Heart left ventricle (tissue), 13 donors: ENCODE data around the gene IRAK4.

Source experiments
- POLR2A ChIP-seq, 2 donors: fragments of 450-650 bp; IDR thresholded peaks; one replicate each; pipeline ENCODE4 v1.6.1; 2017; ENCODE audit warnings: antibody characterized with exemption in 2 of 2, mild to moderate bottlenecking in 2 of 2, moderate library complexity in 2 of 2
- TF ChIP-seq, protein P1 (sequence below), 12 donors: fragments of 200-600 bp; sonication (generic) in 4 of 12; IDR thresholded peaks; one replicate each; pipeline versions ENCODE4 v1.5.0 to v1.8.0; 2018 to 2022; ENCODE audit warnings: antibody characterized with exemption in 12 of 12, mild to moderate bottlenecking in 5 of 12
- donor health status: ischemic (EF 13 %, LVEDD 7.1; RV severe dilation, severe dysfunction).
- donor health status: DM: no; HTN: yes; CAD: no.
- donor health status: DM: no; HTN: no; CAD: no.
- donor health status: ischemic (EF 25% LVEDD 6.9; RV normal size, moderate dysfunction).
- donor health status: ischemic (EF 25% LVEDD 5.7; RV mildly dilated, moderate dysfunction).
- donor health status: ischemic (EF 35%, LVEDD 5.7; RV mildly dilated, moderate dysfunction).
- donor health status: nonischemic (EF 11% LVEDD 7.7; RV severe dilation, severe dysfunction).
- donor health status: DM: yes; HTN: yes; CAD: no.
- donor health status: PGD.
- donor health status: ischemic (EF 29% LVEDD 5.4; RV normal size, mild dysfunction).
- donor health status: nonischemic (EF 23%, LVEDD 6.1; RV moderate dilation, normal function).

DNA sequence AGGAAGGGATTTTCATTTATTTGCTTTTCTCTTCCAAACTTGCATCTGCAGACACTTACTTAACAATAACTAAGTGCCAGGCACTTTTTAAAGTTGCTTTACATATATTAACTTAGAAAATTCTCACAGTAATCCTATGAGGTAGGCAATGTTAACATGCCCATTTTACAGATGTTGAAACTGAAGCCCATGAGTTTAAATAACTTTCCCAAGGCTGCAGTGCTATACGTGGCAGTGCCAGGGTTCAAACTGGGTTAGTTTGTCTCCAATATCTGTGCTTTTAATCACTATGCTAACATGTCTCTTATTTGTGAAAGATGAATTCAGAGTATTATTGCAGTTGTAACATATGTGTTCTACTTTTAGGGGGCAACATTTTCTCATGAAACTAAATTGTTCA is 30.1 kb upstream of the IRAK4 start:
- TF ChIP-seq, protein P1, sequence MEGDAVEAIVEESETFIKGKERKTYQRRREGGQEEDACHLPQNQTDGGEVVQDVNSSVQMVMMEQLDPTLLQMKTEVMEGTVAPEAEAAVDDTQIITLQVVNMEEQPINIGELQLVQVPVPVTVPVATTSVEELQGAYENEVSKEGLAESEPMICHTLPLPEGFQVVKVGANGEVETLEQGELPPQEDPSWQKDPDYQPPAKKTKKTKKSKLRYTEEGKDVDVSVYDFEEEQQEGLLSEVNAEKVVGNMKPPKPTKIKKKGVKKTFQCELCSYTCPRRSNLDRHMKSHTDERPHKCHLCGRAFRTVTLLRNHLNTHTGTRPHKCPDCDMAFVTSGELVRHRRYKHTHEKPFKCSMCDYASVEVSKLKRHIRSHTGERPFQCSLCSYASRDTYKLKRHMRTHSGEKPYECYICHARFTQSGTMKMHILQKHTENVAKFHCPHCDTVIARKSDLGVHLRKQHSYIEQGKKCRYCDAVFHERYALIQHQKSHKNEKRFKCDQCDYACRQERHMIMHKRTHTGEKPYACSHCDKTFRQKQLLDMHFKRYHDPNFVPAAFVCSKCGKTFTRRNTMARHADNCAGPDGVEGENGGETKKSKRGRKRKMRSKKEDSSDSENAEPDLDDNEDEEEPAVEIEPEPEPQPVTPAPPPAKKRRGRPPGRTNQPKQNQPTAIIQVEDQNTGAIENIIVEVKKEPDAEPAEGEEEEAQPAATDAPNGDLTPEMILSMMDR (IDR thresholded peaks at IDR 0.05) = no peak
- TF ChIP-seq POLR2A (IDR thresholded peaks at IDR 0.05) = no peak
